Endothelial cell of umbilical vein (primary cell): ENCODE data around the gene NTN1. TPM values are rescaled to one million over a fixed set of nuclear protein-coding genes. Genes with fewer than 3 reads are reported as not detected.

Source experiments
- BruUV-seq: library from RNA; stranded (reverse); fragments of 400-500 nt; replicated peaks from 2 replicates; lab custom pipeline; 2021; lab: Mats Ljungman, UMichigan
- CTCF ChIA-PET: fragments of 300-600, 350-600 bp; sonication (Branson Sonifier 250); formaldehyde crosslinking; loops from one replicate; lab custom pipeline; 2021; ENCODE audit warnings: antibody characterized with exemption, inconsistent platforms; lab: Charles Lee
- POLR2A ChIA-PET: fragments of 300-600, 350-600 bp; sonication (Branson Sonifier 250); formaldehyde crosslinking; loops from one replicate; lab custom pipeline; 2021; ENCODE audit warnings: antibody characterized with exemption, inconsistent platforms; lab: Charles Lee
- DNase-seq: peaks from one replicate; pipeline ENCODE4 v3.0.0-alpha.2; 2011; ENCODE audit warnings: low read depth, low spot score
- FAIRE-seq: peaks from 2 replicates; lab custom pipeline; 2011; peaks lifted over from hg19 to GRCh38; lab: Jason Lieb, UNC
- H2AFZ ChIP-seq: 2 replicates; pipeline ENCODE4 v1.6.0; 2012; ENCODE audit warnings: low read depth, low read length, control low read depth, inconsistent platforms
- H3K27ac ChIP-seq: 2 replicates; pipeline ENCODE4 v1.5.1; 2011; ENCODE audit warnings: low read depth, mild to moderate bottlenecking, control low read depth, low read length, moderate library complexity; ENCODE audit not compliant: insufficient read depth
- H3K27me3 ChIP-seq, 2 experiments: 2 replicates each; pipeline versions ENCODE4 v1.6.0 to v1.6.1; 2011; ENCODE audit warnings: low read length in 2 of 2, mixed read lengths in 1 of 2; ENCODE audit not compliant: control insufficient read depth in 2 of 2, insufficient read depth in 2 of 2
- H3K36me3 ChIP-seq, 2 experiments: 2 replicates in 1 of 2; 3 replicates in 1 of 2; pipeline ENCODE4 v1.5.1; 2011; ENCODE audit warnings: low read length in 2 of 2, mild to moderate bottlenecking in 1 of 2, moderate library complexity in 1 of 2; ENCODE audit not compliant: control insufficient read depth in 2 of 2, insufficient read depth in 2 of 2; ENCODE audit errors: extremely low read depth in 1 of 2
- H3K4me1 ChIP-seq: 3 replicates; pipeline ENCODE4 v1.5.1; 2011; ENCODE audit warnings: mild to moderate bottlenecking, low read length; ENCODE audit not compliant: control insufficient read depth, insufficient read depth; ENCODE audit errors: extremely low read depth
- H3K4me2 ChIP-seq: 2 replicates; pipeline ENCODE4 v1.6.1; 2011; ENCODE audit warnings: low read length, control low read depth, mixed read lengths; ENCODE audit not compliant: insufficient read depth
- H3K4me3 ChIP-seq, 3 experiments: fragments of 200-600 bp in 1 of 3; sonication (generic), shearing (Covaris generic) in 1 of 3; replicated peaks in 1 of 3; 2 replicates each; pipeline ENCODE4 v1.5.1; 2011 to 2016; ENCODE audit warnings: control low read depth in 3 of 3, low read length in 3 of 3, mild to moderate bottlenecking in 2 of 3, inconsistent platforms in 1 of 3, low read depth in 1 of 3, moderate library complexity in 1 of 3; ENCODE audit not compliant: insufficient read depth in 1 of 3
- H3K79me2 ChIP-seq: 2 replicates; pipeline ENCODE4 v1.6.0; 2012; ENCODE audit warnings: low read length, inconsistent platforms; ENCODE audit not compliant: control insufficient read depth, insufficient read depth
- H3K9ac ChIP-seq: replicated peaks from 2 replicates; pipeline ENCODE3; 2011; ENCODE audit warnings: low read length, control low read depth; ENCODE audit not compliant: insufficient read depth; ENCODE audit errors: extremely low read depth
- H3K9me1 ChIP-seq: replicated peaks from 3 replicates; pipeline ENCODE4 v1.6.0; 2011; ENCODE audit warnings: mild to moderate bottlenecking, low read length; ENCODE audit not compliant: control insufficient read depth, insufficient read depth; ENCODE audit errors: extremely low read depth
- H3K9me3 ChIP-seq: replicated peaks from 2 replicates; pipeline ENCODE4 v1.5.1; 2012; ENCODE audit warnings: low read length, inconsistent platforms; ENCODE audit not compliant: control insufficient read depth, insufficient read depth
- H4K20me1 ChIP-seq: replicated peaks from 2 replicates; pipeline ENCODE3; 2011; ENCODE audit warnings: mild to moderate bottlenecking, low read length; ENCODE audit not compliant: control insufficient read depth, insufficient read depth; ENCODE audit errors: extremely low read depth
- EZH2 ChIP-seq: IDR thresholded peaks from 2 replicates; pipeline ENCODE4 v1.6.1; 2012; ENCODE audit warnings: borderline replicate concordance, low read depth, mild to moderate bottlenecking, moderate library complexity, low read length, inconsistent platforms; ENCODE audit not compliant: severe bottlenecking
- FOS ChIP-seq: IDR thresholded peaks from 2 replicates; pipeline ENCODE4 v1.6.1; 2011; ENCODE audit warnings: mild to moderate bottlenecking, low read length, moderate library complexity, borderline replicate concordance; ENCODE audit not compliant: insufficient read depth
- GATA2 ChIP-seq: IDR thresholded peaks from 2 replicates; pipeline ENCODE4 v1.7.0; 2011; ENCODE audit warnings: low read depth, mild to moderate bottlenecking, moderate library complexity, mixed read lengths, low read length; ENCODE audit not compliant: insufficient read length, insufficient read depth
- JUN ChIP-seq: IDR thresholded peaks from 2 replicates; pipeline ENCODE4 v1.6.1; 2011; ENCODE audit warnings: borderline replicate concordance, low read depth; ENCODE audit not compliant: insufficient read length, insufficient read depth
- MYC ChIP-seq: IDR thresholded peaks from one replicate; pipeline ENCODE4 v1.6.1; 2011; ENCODE audit warnings: mild to moderate bottlenecking, low read depth, low read length
- POLR2A ChIP-seq: IDR thresholded peaks from 2 replicates; pipeline ENCODE4 v1.6.1; 2012; ENCODE audit warnings: low read depth, mild to moderate bottlenecking, control low read depth, low read length
- POLR2AphosphoS5 ChIP-seq: IDR thresholded peaks from 2 replicates; pipeline ENCODE4 v1.6.1; 2012; ENCODE audit warnings: low read depth, mild to moderate bottlenecking, control low read depth, low read length, moderate library complexity; ENCODE audit not compliant: insufficient read depth
- dilution Hi-C: fragments of 300-500 bp; cut with MboI; formaldehyde crosslinking; loops from one replicate; pipeline ENCODE4 v1.15.0; 2019; ENCODE audit warnings: low sequenced_read_pairs; ENCODE audit not compliant: extremely low pct_ligation_motif_present
- intact Hi-C: fragments of 100-400 bp; cut with micrococcal nuclease; formaldehyde crosslinking; loops from one replicate; pipeline ENCODE4 v1.10.0; 2022
- polyA plus RNA-seq, 4 experiments: library from polyadenylated mRNA; depleted of rRNA in 3 of 4; stranded (reverse) in 3 of 4; unstranded in 1 of 4; fragments of >200 nt; gene quantifications; 2 replicates each; pipeline versions ENCODE4 v1.2.1 to v1.2.3, GENCODE V29; 2011 to 2012; ENCODE audit warnings: missing spikeins in 1 of 4
- total RNA-seq: library from RNA; stranded (reverse); gene quantifications from 2 replicates; pipeline ENCODE4 v1.2.3, GENCODE V29; 2021
- TF ChIP-seq, protein P1 (sequence below), 2 donors: IDR thresholded peaks; 1 replicate in 1 of 2; 2 replicates in 1 of 2; pipeline ENCODE4 v1.5.1; 2011; ENCODE audit warnings: low read length in 2 of 2, mild to moderate bottlenecking in 2 of 2, moderate library complexity in 2 of 2, control low read depth in 1 of 2, inconsistent platforms in 1 of 2, low read depth in 1 of 2; ENCODE audit not compliant: insufficient read depth in 1 of 2; ENCODE audit errors: extremely low read depth in 1 of 2
- TF ChIP-seq, protein P2 (sequence below): IDR thresholded peaks from 2 replicates; pipeline ENCODE4 v1.6.1; 2011; ENCODE audit not compliant: insufficient read depth, insufficient read length

The NTN1 gene
- total and polyA plus RNA-seq, 2 donors (not counting 3 experiments of a cell fraction or from before 2014, with no cell fraction given): 0.10 to 0.18 TPM

DNA sequence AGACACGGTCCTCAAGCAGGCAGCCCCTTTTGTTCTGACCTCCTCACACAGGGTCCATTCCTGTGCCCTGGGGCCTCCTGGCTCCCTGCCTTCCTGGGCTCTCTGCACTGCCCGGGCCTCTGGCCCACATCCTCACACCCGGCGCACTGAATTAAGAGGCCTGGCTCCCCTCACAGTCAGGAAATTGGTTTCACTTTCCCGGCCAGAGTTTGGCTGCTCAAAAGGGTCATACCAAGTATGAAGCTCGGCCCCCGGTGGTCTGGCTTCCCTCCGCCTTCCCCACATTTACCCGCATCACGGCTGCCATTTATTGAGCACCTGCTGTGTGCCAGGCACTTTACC, 220.0 kb downstream of the NTN1 start:
- H4K20me1 ChIP-seq: no peaks in the 10 kb centered on the region
- H3K4me3 ChIP-seq: no peak overlapping the region
- no peaks in the 10 kb centered on the region for H3K36me3 ChIP-seq
- dilution Hi-C loops (no loop called here), intact Hi-C loops (no loop called here)
- no peaks in the 10 kb centered on the region for H3K9me1 ChIP-seq
- DNase-seq: no peak
- H2AFZ ChIP-seq: no peak overlapping the region
- H3K9me3 ChIP-seq: no peaks in the 10 kb centered on the region
- H3K79me2 ChIP-seq: no peaks in the 10 kb centered on the region
- peaks cover 13% of the 10 kb centered on the region for H3K4me1 ChIP-seq
- no peak overlapping the region for H3K27ac ChIP-seq
- POLR2A ChIA-PET: no interaction called here
- TF ChIP-seq POLR2A: no peak
- TF ChIP-seq FOS: no peak
- no peak for TF ChIP-seq JUN
- TF ChIP-seq POLR2AphosphoS5: no peak
- TF ChIP-seq GATA2: no peak
- TF ChIP-seq, protein P1, sequence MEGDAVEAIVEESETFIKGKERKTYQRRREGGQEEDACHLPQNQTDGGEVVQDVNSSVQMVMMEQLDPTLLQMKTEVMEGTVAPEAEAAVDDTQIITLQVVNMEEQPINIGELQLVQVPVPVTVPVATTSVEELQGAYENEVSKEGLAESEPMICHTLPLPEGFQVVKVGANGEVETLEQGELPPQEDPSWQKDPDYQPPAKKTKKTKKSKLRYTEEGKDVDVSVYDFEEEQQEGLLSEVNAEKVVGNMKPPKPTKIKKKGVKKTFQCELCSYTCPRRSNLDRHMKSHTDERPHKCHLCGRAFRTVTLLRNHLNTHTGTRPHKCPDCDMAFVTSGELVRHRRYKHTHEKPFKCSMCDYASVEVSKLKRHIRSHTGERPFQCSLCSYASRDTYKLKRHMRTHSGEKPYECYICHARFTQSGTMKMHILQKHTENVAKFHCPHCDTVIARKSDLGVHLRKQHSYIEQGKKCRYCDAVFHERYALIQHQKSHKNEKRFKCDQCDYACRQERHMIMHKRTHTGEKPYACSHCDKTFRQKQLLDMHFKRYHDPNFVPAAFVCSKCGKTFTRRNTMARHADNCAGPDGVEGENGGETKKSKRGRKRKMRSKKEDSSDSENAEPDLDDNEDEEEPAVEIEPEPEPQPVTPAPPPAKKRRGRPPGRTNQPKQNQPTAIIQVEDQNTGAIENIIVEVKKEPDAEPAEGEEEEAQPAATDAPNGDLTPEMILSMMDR (IDR thresholded peaks at IDR 0.05; ENCODE audit: extremely low read depth in 1 of 2, insufficient read depth in 1 of 2, low read depth in 1 of 2, low read length in 2 of 2): no peak
- TF ChIP-seq, protein P2, sequence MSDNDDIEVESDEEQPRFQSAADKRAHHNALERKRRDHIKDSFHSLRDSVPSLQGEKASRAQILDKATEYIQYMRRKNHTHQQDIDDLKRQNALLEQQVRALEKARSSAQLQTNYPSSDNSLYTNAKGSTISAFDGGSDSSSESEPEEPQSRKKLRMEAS: no peak
- no peak for TF ChIP-seq EZH2
- TF ChIP-seq MYC: no peak
- no peaks in the 10 kb centered on the region for H3K27me3 ChIP-seq
- H3K4me2 ChIP-seq: no peak overlapping the region
- no TSS peak for BruUV-seq
- no peak overlapping the region for H3K9ac ChIP-seq
- CTCF ChIA-PET: no interaction called here
- no peak for FAIRE-seq
